GM19239 (cell line): ENCODE results near the gene HYDIN.
"Not testable (repeated sequence)": the region's sequence is repeated elsewhere in the genome, so short reads cannot be mapped to it uniquely, and the experiment has no call there.

Source experiments
- DNase-seq: peaks from one replicate; pipeline ENCODE4 v3.0.0; 2011; ENCODE audit warnings: low spot score; ENCODE audit not compliant: insufficient read length
- FAIRE-seq: peaks from 2 replicates; lab custom pipeline; 2011; peaks lifted over from hg19 to GRCh38; lab: Jason Lieb, UNC

The HYDIN gene

GRCh38 chr16:71151654-71152053 is 78.9 kb downstream of the HYDIN start:
- not testable (repeated sequence) for FAIRE-seq, DNase-seq

GRCh38 chr16:71143246-71143645 is 87.3 kb downstream of the HYDIN start:
- FAIRE-seq = not testable (repeated sequence)

GRCh38 chr16:71110565-71110964 is 120.0 kb downstream of the HYDIN start:
- not testable (repeated sequence) for DNase-seq, FAIRE-seq

More at GRCh38 chr16:71143246-71143645, 87.3 kb downstream of the HYDIN start:
- not testable (repeated sequence) for DNase-seq

- DNase-seq, FAIRE-seq: not testable (repeated sequence)
These were observed 120.8 kb downstream of the HYDIN start for GRCh38 chr16:71109656-71110208.

- FAIRE-seq, DNase-seq: not testable (repeated sequence)
These were observed 124.6 kb downstream of the HYDIN start for GRCh38 chr16:71105881-71106280.

GRCh38 chr16:71083573-71083972 is 146.9 kb downstream of the HYDIN start:
- DNase-seq, FAIRE-seq: not testable (repeated sequence)

GRCh38 chr16:71080777-71081176 is 149.7 kb downstream of the HYDIN start:
- FAIRE-seq, DNase-seq: not testable (repeated sequence)

- DNase-seq, FAIRE-seq: not testable (repeated sequence)
These were observed 150.3 kb downstream of the HYDIN start for GRCh38 chr16:71080262-71080661.

- FAIRE-seq, DNase-seq: not testable (repeated sequence)
These were observed 159.9 kb downstream of the HYDIN start for GRCh38 chr16:71070651-71071050.

- DNase-seq, FAIRE-seq: not testable (repeated sequence)
These were observed 160.7 kb downstream of the HYDIN start for GRCh38 chr16:71069842-71070241.

- not testable (repeated sequence) for DNase-seq, FAIRE-seq
These were observed 176.5 kb downstream of the HYDIN start for GRCh38 chr16:71053897-71054609.

GRCh38 chr16:71050307-71050706 is 180.2 kb downstream of the HYDIN start:
- DNase-seq, FAIRE-seq: not testable (repeated sequence)

GRCh38 chr16:71039368-71040111 is 191.0 kb downstream of the HYDIN start:
- DNase-seq, FAIRE-seq: not testable (repeated sequence)

- FAIRE-seq, DNase-seq: not testable (repeated sequence)
These were observed 192.1 kb downstream of the HYDIN start for GRCh38 chr16:71038421-71038820.

- DNase-seq, FAIRE-seq: not testable (repeated sequence)
These were observed 192.5 kb downstream of the HYDIN start for GRCh38 chr16:71037987-71038386.

- DNase-seq, FAIRE-seq: not testable (repeated sequence)
These were observed 202.3 kb downstream of the HYDIN start for GRCh38 chr16:71028032-71028727.

- not testable (repeated sequence) for DNase-seq, FAIRE-seq
These were observed 203.0 kb downstream of the HYDIN start for GRCh38 chr16:71027511-71027910.

GRCh38 chr16:71023851-71024439 is 206.6 kb downstream of the HYDIN start:
- not testable (repeated sequence) for DNase-seq, FAIRE-seq

GRCh38 chr16:71021961-71022537 is 208.5 kb downstream of the HYDIN start:
- DNase-seq, FAIRE-seq: not testable (repeated sequence)
